B cell (primary cell): ENCODE measurements around the gene TMEM94. TPM values are rescaled to one million over a fixed set of nuclear protein-coding genes. Genes with fewer than 3 reads are reported as not detected.
A peak's percentile ranks its signal among the peaks of the same experiment; 100 is the strongest.

ENCODE experiments used
- ATAC-seq: fragments of 200-7000 bp; cut with Tn5 transposase; one replicate; pipeline ENCODE4 v1.10.0; 2021; ENCODE audit warnings: low read depth, mild to moderate bottlenecking, moderate number of reproducible peaks, moderate library complexity
- CTCF ChIA-PET: fragments of 350-600 bp; sonication (Branson Sonifier 250); formaldehyde crosslinking; loops from one replicate; lab custom pipeline; 2021; ENCODE audit warnings: antibody characterized with exemption, inconsistent platforms; lab: Charles Lee
- POLR2A ChIA-PET: fragments of 350-600 bp; sonication (Branson Sonifier 250); formaldehyde crosslinking; loops from one replicate; lab custom pipeline; 2021; ENCODE audit warnings: antibody characterized with exemption; lab: Charles Lee
- DNase-seq: peaks from one replicate; pipeline ENCODE4 v3.0.0; 2013
- H2AFZ ChIP-seq: 2 replicates; pipeline ENCODE4 v1.6.1; 2012; ENCODE audit warnings: mild to moderate bottlenecking, low read depth, low read length; ENCODE audit not compliant: insufficient read depth, poor library complexity, severe bottlenecking
- H3K27ac ChIP-seq, 2 donors: 1 replicate in 1 of 2; 2 replicates in 1 of 2; pipeline ENCODE4 v1.5.1; 2012 to 2013; ENCODE audit warnings: low read length in 2 of 2, mild to moderate bottlenecking in 2 of 2, moderate library complexity in 1 of 2
- H3K27me3 ChIP-seq, 4 experiments: fragments of 200-600 bp in 1 of 4; sonication (generic) in 1 of 4; replicated peaks in 1 of 4; 1 replicate in 2 of 4; 2 replicates in 2 of 4; pipeline versions ENCODE4 v1.6.1 to v1.7.0; 2013 to 2016; ENCODE audit warnings: low read length in 3 of 4, mild to moderate bottlenecking in 2 of 4, mixed read lengths in 1 of 4, moderate library complexity in 1 of 4; ENCODE audit not compliant: insufficient read depth in 4 of 4, control insufficient read depth in 3 of 4; ENCODE audit errors: control extremely low read depth in 1 of 4
- H3K36me3 ChIP-seq, 2 experiments: replicated peaks in 1 of 2; 1 replicate in 1 of 2; 2 replicates in 1 of 2; pipeline versions ENCODE4 v1.6.1 to v1.7.1; 2013; ENCODE audit warnings: low read length in 1 of 2; ENCODE audit not compliant: insufficient read depth in 2 of 2, control insufficient read depth in 1 of 2; ENCODE audit errors: control extremely low read depth in 1 of 2, extremely low read depth in 1 of 2
- H3K4me1 ChIP-seq, 2 donors: fragments of 200-600 bp in 1 of 2; sonication (generic) in 1 of 2; 1 replicate in 1 of 2; 2 replicates in 1 of 2; pipeline versions ENCODE4 v1.5.1 to v1.6.1; 2013 to 2017; ENCODE audit warnings: low read length in 2 of 2; ENCODE audit not compliant: control insufficient read depth in 2 of 2, insufficient read depth in 2 of 2
- H3K4me2 ChIP-seq: replicated peaks from 2 replicates; pipeline ENCODE3; 2012; ENCODE audit warnings: mild to moderate bottlenecking, low read depth, low read length; ENCODE audit not compliant: poor library complexity, severe bottlenecking
- H3K4me3 ChIP-seq, 5 experiments: fragments of 200-600 bp in 1 of 5; sonication (generic) in 1 of 5; 1 replicate in 3 of 5; 2 replicates in 2 of 5; pipeline versions ENCODE4 v1.5.1 to v1.7.0; 2011 to 2016; ENCODE audit warnings: low read length in 4 of 5, mild to moderate bottlenecking in 4 of 5, low read depth in 2 of 5, control low read depth in 1 of 5, moderate library complexity in 1 of 5; ENCODE audit not compliant: insufficient read depth in 1 of 5; ENCODE audit errors: control extremely low read depth in 1 of 5, extremely low read depth in 1 of 5
- H3K79me2 ChIP-seq: fragments of 200-600 bp; sonication (generic); one replicate; pipeline ENCODE4 v1.6.0; 2016; ENCODE audit warnings: low read length; ENCODE audit not compliant: control insufficient read depth, insufficient read depth
- H3K9ac ChIP-seq: fragments of 200-600 bp; sonication (generic); 2 replicates; pipeline ENCODE4 v1.6.1; 2017; ENCODE audit warnings: mild to moderate bottlenecking, low read length, moderate library complexity
- H3K9me3 ChIP-seq, 3 donors: one replicate each; pipeline versions ENCODE4 v1.6.1 to v1.7.1; 2013; ENCODE audit warnings: low read length in 2 of 3; ENCODE audit not compliant: control insufficient read depth in 2 of 3, insufficient read depth in 1 of 3; ENCODE audit errors: control extremely low read depth in 1 of 3
- H4K20me1 ChIP-seq: 2 replicates; pipeline ENCODE4 v1.6.0; 2012; ENCODE audit warnings: mild to moderate bottlenecking, low read length; ENCODE audit not compliant: insufficient read depth, control insufficient read depth, poor library complexity, severe bottlenecking
- H3K27ac Mint-ChIP-seq: one replicate; pipeline ENCODE4 v1.8.0; 2021; ENCODE audit warnings: mixed read lengths
- H3K27me3 Mint-ChIP-seq: one replicate; pipeline ENCODE4 v1.8.0; 2021; ENCODE audit warnings: mixed read lengths
- H3K4me1 Mint-ChIP-seq: one replicate; pipeline ENCODE4 v1.8.0; 2021; ENCODE audit warnings: mixed read lengths
- H3K4me3 Mint-ChIP-seq: one replicate; pipeline ENCODE4 v1.8.0; 2021; ENCODE audit warnings: mixed read lengths
- H3K9me3 Mint-ChIP-seq: one replicate; pipeline ENCODE4 v1.8.0; 2022; ENCODE audit warnings: mixed read lengths; ENCODE audit not compliant: insufficient read depth
- CTCF ChIP-seq: fragments of 200-600 bp; IDR thresholded peaks from one replicate; pipeline ENCODE4 v1.8.0; 2022; ENCODE audit warnings: antibody characterized with exemption, mild to moderate bottlenecking
- EZH2 ChIP-seq: IDR thresholded peaks from 2 replicates; pipeline ENCODE4 v1.6.1; 2012; ENCODE audit warnings: borderline replicate concordance, low read depth, mild to moderate bottlenecking, moderate library complexity, low read length; ENCODE audit not compliant: insufficient read depth, poor library complexity, severe bottlenecking
- WGBS: methylation state at CpG from one replicate; pipeline ENCODE4 v1.1.5; 2013; ENCODE audit warnings: missing lambda C conversion rate; ENCODE audit not compliant: insufficient coverage; 5-methylcytosine and 5-hydroxymethylcytosine counted together
- intact Hi-C: fragments of 100-400 bp; cut with micrococcal nuclease; formaldehyde crosslinking; loops from one replicate; pipeline ENCODE4 v1.10.0; 2022
- polyA minus RNA-seq: library from RNA; depleted of rRNA, polyadenylated mRNA; stranded (reverse); fragments of >200 nt; gene quantifications from 2 replicates; pipeline ENCODE4 v1.2.3, GENCODE V29; 2012
- polyA plus RNA-seq: library from polyadenylated mRNA; depleted of rRNA; stranded (reverse); fragments of >200 nt; gene quantifications from 2 replicates; pipeline ENCODE4 v1.2.3, GENCODE V29; 2012
- total RNA-seq, 2 donors: library from RNA; stranded (reverse); fragments of 120-200 nt in 1 of 2; gene quantifications; 1 replicate in 1 of 2; 2 replicates in 1 of 2; pipeline versions ENCODE4 v1.2.3 to v1.2.4, GENCODE V29; 2013 to 2022

TMEM94 gene
- total RNA-seq: 112 and 139 TPM in 2 replicates
- 32.1 TPM for total RNA-seq (2013)
- 140 and 158 TPM in 2 replicates for polyA plus RNA-seq
- 56.1 and 81.4 TPM in 2 replicates for polyA minus RNA-seq

GRCh38 chr17:75456417-75457046 is at the start of gene TMEM94:
Gene TMEM94, plus strand, starts transcription at chr17:75456635. Its CDS starts 15,271 bp downstream, at chr17:75471906.
- Mint-ChIP-seq H3K4me3 (peak within 1 kb of the TSS; percentile 96), H3K9me3 (no peaks in the 10 kb centered on the region), H3K4me1 (peaks cover 42% of the 10 kb centered on the region), H3K27me3 (no peaks in the 10 kb centered on the region), H3K27ac (peak within 1 kb of the TSS; percentile 88)
- peak within 1 kb of the TSS; percentile 60 to 79 for H3K27ac ChIP-seq
- H2AFZ ChIP-seq: peak within 1 kb of the TSS; percentile 94
- no peaks in the 10 kb centered on the region for H3K9me3 ChIP-seq
- TF ChIP-seq CTCF: no peak
- no peak for TF ChIP-seq EZH2
- H4K20me1 ChIP-seq: no peaks in the 10 kb centered on the region
- ChIA-PET CTCF (interaction anchor here (0.8 to 1.7 kb wide), 12 partner anchors 8 to 495 kb away, joined by 3 to 6 read pairs (median 4); partner anchors contain the start of genes MIF4GD, MYO15B, SLC25A19 and SMIM5), POLR2A (interaction anchor here (0.5 to 1.5 kb wide), 8 partner anchors 22 to 450 kb away, joined by 3 to 7 read pairs (median 4); partner anchors contain the start of genes GGA3, MRPS7, SLC25A19 and TSEN54)
- H3K9ac ChIP-seq: peak within 1 kb of the TSS; percentile 87
- H3K4me1 ChIP-seq: peaks cover 14 to 20% of the 10 kb centered on the region in 2 donors
- H3K27me3 ChIP-seq: no peaks in the 10 kb centered on the region
- under 1% methylated on average over 30 of the region's 33 CpGs for WGBS
- H3K4me3 ChIP-seq: peak within 1 kb of the TSS; percentile 75 to 99 (median 84)
- DNase-seq (peak; percentile 97), ATAC-seq (peak; percentile 98)
- H3K36me3 ChIP-seq: no peaks in the 10 kb centered on the region
- peak within 1 kb of the TSS; percentile 95 for H3K4me2 ChIP-seq
- peaks cover 37% of the 10 kb centered on the region for H3K79me2 ChIP-seq
- intact Hi-C loops: loop anchor here (1.0 to 2.0 kb wide), 7 partner anchors 60 to 274 kb away; partner anchors contain the start of genes GGA3, LLGL2, MRPS7 and SLC25A19
